AG08395 (cell line): ENCODE results near the gene PRUNE2.
"Not testable (repeated sequence)": the region's sequence is repeated elsewhere in the genome, so short reads cannot be mapped to it uniquely, and the experiment has no call there.

ENCODE experiments used
- DNase-seq: peaks from one replicate; pipeline ENCODE4 v3.0.0; 2012; ENCODE audit warnings: mixed read lengths, low spot score

Gene PRUNE2

GRCh38 chr9:76600007-76600615 lies 305.8 kb downstream of the PRUNE2 start:
- no peak for DNase-seq

DNA sequence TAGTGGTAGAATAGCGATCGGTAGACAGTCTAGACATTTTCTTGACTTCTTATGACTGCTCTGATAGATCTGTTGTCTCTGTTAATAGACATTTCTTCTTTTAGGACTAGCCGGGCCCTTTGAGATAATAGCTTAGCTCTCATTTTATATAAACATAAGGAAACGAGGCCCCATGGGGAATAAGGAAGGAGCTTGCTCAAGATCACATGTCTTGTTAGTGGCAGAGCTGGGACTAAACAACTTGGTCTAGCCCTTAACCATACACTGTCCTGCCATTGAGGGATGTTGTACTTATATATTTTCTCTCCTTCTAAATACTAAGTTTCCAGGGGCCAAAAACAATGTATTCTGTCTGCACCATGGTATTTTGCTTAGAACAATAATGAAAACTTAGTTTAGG lies 306.9 kb downstream of the PRUNE2 start:
- DNase-seq, result no peak

- no peak for DNase-seq
Measured at GRCh38 chr9:76595645-76596044, 310.3 kb downstream of the PRUNE2 start.

GRCh38 chr9:76594764-76595424 lies 311.0 kb downstream of the PRUNE2 start:
- no peak for DNase-seq

- not testable (repeated sequence) for DNase-seq
Measured at GRCh38 chr9:76593961-76594735, 311.8 kb downstream of the PRUNE2 start.

- no peak for DNase-seq
Measured at GRCh38 chr9:76592974-76593347, 313.0 kb downstream of the PRUNE2 start.

DNA sequence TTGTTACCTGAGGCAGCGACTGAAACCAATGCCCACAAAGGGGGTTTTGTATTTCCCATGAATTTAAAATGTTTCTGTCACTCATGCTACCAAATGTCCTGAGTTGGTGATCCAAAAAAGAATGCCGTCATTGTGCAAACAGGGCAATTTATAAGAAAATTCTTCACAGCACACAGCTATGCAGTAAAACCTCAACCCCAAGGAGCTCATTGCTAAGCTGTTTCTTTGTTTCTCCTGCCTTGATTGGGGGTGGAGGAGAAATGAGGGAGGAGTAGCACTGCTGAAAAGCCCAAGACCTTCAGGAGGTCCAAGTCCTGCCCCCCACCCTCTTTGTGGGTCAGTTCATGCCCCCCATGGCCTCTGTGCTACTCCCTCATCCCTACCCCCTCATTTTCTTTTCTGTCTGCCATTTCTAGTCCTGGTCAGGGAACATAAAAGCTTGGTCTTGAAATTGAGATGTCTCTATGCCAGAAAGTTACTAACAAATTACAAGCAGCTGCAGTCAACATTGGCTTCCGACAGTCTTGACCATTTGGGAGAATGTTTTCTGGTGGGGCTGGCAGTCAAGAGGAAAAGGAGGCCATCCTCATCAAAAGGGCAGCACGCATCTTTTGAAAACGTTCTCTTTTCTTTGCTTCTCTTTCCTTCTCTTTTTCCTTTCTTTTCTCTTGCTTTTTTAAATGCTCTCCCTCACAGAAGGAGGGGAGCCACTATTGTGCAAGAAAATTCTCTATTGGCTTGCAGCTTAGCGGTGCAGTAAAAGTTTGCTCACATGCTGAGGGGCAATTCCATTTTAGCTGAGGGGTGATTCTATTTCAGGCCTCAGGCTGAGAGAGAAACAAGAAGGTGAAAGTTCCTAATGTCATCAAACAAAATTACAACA lies 313.6 kb downstream of the PRUNE2 start:
- DNase-seq, result peak; percentile 68

GRCh38 chr9:76591256-76591950 lies 314.5 kb downstream of the PRUNE2 start:
- no peak for DNase-seq

DNA sequence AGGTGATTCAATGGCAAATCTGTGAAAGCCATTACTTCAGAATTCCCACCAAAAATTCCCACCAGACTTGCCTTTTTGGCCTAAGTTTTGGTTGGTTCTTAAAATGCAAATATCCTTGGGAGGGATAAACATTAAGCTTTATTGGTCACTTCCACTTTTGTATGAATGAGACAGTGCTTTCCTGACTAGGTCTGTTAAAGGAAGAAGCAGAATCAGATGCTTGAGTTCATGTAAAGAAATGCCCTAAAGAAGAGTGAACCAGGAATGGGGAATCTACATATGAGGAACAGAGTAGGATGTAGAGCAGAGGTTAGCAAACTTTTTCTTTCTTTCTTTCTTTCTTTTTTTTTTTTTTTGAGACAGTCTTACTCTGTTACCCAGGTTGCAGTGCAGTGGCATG lies 317.6 kb downstream of the PRUNE2 start:
- DNase-seq, result no peak

GRCh38 chr9:76586390-76587314 lies 319.3 kb downstream of the PRUNE2 start:
- DNase-seq, result no peak

GRCh38 chr9:76585487-76586389 lies 320.2 kb downstream of the PRUNE2 start:
- no peak for DNase-seq

DNA sequence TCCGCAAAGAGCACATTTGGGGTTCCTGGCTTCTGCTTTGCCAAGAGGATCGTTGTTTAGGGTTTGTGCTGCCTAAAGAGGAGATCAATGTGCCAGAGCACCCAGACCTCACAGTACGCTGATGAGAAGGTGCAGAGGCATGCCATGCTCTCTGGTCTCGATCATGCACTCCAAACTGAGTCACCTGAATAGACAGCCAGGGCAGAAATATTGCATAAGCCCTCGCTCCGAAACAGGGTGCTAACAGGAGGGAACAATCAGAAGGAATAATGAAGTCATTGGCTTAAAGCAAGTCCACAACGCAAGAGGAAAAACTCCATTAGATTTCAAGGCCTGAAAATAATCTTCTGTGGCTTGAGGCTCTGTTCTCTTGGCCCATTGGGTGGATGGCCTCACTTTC lies 322.7 kb downstream of the PRUNE2 start:
- no peak for DNase-seq

- DNase-seq, result no peak
Measured at GRCh38 chr9:76581731-76582130, 324.2 kb downstream of the PRUNE2 start.

DNA sequence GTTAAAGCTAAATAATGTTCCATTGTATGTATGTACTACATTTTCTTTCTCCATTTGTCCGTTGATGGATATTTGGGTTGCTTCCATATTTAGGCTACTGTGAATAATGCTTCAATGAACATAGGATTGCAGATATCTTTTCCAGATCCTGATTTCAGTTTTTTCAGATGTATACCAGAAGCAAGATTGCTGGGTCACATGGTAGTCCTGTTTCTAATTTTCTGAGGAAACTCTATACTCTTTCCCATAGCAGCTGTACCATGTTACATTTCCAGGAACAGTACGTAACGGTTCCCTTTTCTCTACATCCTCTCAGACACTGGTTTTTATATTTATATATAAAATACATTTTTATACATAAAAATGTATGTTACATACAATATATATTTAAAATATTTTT lies 325.1 kb downstream of the PRUNE2 start:
- no peak for DNase-seq

- no peak for DNase-seq
Measured at GRCh38 chr9:76580188-76580587, 325.7 kb downstream of the PRUNE2 start.

GRCh38 chr9:76576344-76576743 lies 329.6 kb downstream of the PRUNE2 start:
- peak; percentile 90 for DNase-seq

- no peak for DNase-seq
Measured at GRCh38 chr9:76575761-76576160, 330.2 kb downstream of the PRUNE2 start.

GRCh38 chr9:76573905-76574760 lies 331.8 kb downstream of the PRUNE2 start:
- DNase-seq, result no peak

DNA sequence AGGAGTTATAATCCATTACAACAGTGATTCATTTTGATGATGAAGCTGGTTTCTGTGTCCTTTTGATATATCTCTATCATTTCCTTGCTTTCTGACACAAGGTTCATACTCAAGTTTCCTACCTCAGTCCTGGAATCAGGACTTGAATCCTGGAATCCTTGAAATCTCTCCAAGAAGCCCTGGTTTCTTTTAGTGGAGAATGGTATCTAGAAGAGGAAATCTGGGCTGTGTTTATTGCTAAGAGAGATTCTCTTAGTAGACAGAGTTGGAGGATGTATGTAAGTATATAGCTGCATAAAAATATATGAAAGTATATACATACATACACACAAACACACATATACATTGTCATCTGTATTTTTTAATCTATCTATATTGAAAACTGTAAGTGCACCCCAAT lies 332.5 kb downstream of the PRUNE2 start:
- DNase-seq, result no peak
